ENCODE data around the gene CREBZF.

Gene CREBZF

GRCh38 chr11:85652786-85653447, 12.0 kb downstream of the CREBZF start:
- no peak overlapping the region for H3K27ac ChIP-seq
- TF ChIP-seq CTCF (conservative IDR thresholded peaks at IDR 0.05): no peak

- TF ChIP-seq CTCF (conservative IDR thresholded peaks at IDR 0.05): no peak
These were observed 13.8 kb downstream of the CREBZF start for GRCh38 chr11:85651118-85651517.

GRCh38 chr11:85647604-85648299, 17.2 kb downstream of the CREBZF start, which contains the start of gene TMEM126A:
Gene TMEM126A (plus strand): TSS chr11:85647967. CDS start chr11:85650256, 2,289 bp downstream.
- peak within 1 kb of the TSS; percentile 78 for H3K27ac ChIP-seq
- no peak for TF ChIP-seq CTCF (conservative IDR thresholded peaks at IDR 0.05)

More at GRCh38 chr11:85651118-85651517, 13.8 kb downstream of the CREBZF start:
- H3K27ac ChIP-seq: no peak overlapping the region

- TF ChIP-seq CTCF (conservative IDR thresholded peaks at IDR 0.05): no peak
- peak overlapping the region; percentile 78 for H3K27ac ChIP-seq
These were observed 17.9 kb downstream of the CREBZF start for GRCh38 chr11:85647078-85647477.

- H3K27ac ChIP-seq: no peak overlapping the region
- no peak for TF ChIP-seq CTCF (conservative IDR thresholded peaks at IDR 0.05)
These were observed 21.7 kb downstream of the CREBZF start for GRCh38 chr11:85643191-85643614.

GRCh38 chr11:85634747-85635146, 30.2 kb downstream of the CREBZF start:
- peak overlapping the region; percentile 9; the same call in 1 of the 2 replicates for H3K27ac ChIP-seq
- TF ChIP-seq CTCF (conservative IDR thresholded peaks at IDR 0.05): no peak

GRCh38 chr11:85628771-85629341, 36.1 kb downstream of the CREBZF start:
- H3K27ac ChIP-seq: peak overlapping the region; percentile 78
- no peak for TF ChIP-seq CTCF (conservative IDR thresholded peaks at IDR 0.05)
